GM12865 (cell line): ENCODE measurements around the gene TEX35.

ENCODE experiments used
- DNase-seq: peaks from one replicate; pipeline ENCODE4 v3.0.0; 2010; ENCODE audit warnings: low read depth
- H3K4me3 ChIP-seq: 2 replicates; pipeline ENCODE4 v1.5.1; 2011; ENCODE audit warnings: mild to moderate bottlenecking, low read depth, low read length, control low read depth
- TF ChIP-seq, protein P1 (sequence below): IDR thresholded peaks from 2 replicates; pipeline ENCODE4 v1.5.1; 2011; ENCODE audit warnings: low read length, control low read depth, low read depth, inconsistent platforms; ENCODE audit not compliant: insufficient read depth; ENCODE audit errors: missing control alignments

TEX35 gene

DNA sequence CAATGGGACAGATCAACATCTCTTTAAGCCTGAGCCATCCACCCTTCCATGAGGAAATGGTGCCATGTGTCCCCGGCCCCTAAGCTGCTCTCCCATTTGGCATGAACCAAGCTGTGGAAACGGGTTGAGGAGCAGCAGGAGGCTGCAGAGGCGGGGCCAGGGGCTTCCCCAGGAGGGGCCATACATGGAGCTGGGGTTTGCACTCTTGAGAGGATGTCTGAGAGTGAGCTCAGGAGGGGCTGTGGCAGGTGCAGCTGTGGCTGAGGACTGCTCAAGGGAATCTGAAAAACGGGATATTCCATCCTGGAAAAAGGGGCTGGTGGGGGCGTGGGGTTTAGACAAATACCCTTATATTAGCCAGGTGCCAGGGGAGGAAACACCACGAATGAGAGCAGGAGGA is 9.1 kb upstream of the TEX35 start:
- H3K4me3 ChIP-seq: no peak overlapping the region
- DNase-seq: no peak
- TF ChIP-seq, protein P1, sequence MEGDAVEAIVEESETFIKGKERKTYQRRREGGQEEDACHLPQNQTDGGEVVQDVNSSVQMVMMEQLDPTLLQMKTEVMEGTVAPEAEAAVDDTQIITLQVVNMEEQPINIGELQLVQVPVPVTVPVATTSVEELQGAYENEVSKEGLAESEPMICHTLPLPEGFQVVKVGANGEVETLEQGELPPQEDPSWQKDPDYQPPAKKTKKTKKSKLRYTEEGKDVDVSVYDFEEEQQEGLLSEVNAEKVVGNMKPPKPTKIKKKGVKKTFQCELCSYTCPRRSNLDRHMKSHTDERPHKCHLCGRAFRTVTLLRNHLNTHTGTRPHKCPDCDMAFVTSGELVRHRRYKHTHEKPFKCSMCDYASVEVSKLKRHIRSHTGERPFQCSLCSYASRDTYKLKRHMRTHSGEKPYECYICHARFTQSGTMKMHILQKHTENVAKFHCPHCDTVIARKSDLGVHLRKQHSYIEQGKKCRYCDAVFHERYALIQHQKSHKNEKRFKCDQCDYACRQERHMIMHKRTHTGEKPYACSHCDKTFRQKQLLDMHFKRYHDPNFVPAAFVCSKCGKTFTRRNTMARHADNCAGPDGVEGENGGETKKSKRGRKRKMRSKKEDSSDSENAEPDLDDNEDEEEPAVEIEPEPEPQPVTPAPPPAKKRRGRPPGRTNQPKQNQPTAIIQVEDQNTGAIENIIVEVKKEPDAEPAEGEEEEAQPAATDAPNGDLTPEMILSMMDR: no peak

DNA sequence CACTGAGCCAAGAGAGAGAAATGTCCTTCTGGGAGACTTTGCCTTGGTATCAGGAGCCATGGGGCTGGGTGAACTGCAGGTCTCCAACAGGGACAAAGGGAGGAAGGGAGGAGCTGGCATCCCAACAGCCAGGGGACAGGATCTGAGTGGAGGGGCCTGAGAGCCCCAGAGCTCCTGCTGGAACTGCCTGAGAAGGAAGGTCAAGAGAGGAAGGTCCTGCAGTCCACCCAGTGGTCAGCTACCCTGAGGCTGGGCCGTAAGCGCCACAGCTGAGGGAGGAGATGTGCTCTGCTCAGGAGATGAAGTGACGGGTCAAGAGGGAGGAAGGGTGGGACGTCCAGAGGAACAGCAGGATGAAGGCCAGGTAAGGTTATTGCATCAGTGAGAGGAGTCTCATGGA is 8.6 kb upstream of the TEX35 start:
- no peak overlapping the region for H3K4me3 ChIP-seq
- TF ChIP-seq, protein P1: no peak
- no peak for DNase-seq

DNA sequence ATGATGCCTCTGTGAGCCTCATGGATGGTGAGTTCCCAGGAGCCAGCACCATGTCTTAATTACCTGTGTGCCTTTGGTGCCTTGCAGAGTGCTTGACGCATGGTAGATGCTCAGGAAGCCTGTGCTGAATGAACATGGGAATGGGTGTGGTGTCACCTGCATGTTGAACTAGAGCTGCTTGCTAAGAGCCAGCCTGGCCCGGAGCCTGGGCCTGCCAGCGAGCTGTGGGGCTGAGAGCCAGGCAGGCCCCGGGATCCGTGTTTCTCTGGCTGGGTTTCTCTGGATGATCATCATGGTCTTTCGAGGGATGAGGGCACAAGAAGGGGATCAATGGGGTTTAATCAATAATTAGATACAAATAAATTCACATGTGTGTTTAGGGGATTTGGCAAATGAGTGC is 6.7 kb upstream of the TEX35 start:
- TF ChIP-seq, protein P1: no peak
- no peak for DNase-seq

DNA sequence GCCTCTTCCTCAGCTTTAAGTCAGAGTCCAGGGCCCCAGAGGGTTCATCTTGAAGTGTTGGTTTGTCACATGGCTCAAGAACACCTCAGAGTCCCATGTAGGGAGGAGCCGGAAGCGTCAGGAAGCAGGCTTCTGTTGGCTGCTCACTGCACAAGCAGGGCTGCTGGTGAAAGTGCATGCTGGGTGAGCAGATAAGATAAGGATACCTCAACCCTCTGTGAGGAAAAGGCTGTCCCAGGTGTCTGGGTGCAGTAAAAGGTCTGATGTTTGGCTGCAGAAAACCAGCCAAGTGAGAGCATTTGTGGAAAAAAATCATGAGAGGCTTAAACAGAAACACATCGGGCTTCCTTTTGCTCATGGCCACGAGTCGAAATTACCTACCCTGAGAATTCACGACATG is 6.2 kb upstream of the TEX35 start:
- no peak for DNase-seq

More for the DNA sequence above, 6.7 kb upstream of the TEX35 start:
- H3K4me3 ChIP-seq: no peak overlapping the region

DNA sequence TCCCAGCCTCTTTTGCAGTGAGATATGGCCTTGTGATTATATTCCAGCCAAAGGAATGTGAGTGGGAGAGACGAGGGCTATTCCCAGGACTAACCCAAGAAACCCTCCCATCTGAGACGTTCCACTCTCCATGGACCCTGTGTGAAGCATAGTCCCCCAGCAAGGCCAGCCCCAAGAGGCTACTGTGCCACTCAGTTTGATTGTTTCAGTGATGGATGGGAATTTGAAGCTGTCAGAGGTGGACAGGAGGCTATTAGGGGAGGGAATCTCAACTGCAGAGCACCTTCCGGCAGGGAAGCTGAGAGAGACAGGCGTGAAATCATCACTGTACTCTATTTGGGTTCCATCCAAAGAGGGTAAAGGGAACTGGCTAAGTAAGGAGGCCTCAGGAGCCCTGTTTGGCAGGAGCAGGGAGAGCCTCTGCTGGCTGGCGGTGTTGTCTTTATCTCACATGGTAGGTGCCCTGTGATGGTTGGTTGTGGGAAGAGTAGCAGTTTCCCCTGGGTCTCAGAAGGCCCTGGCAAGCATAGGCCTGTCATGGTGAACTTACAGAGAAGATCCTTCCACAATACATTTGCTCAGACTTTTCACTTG is 3.4 kb upstream of the TEX35 start:
- no peak overlapping the region for H3K4me3 ChIP-seq
- DNase-seq: no peak
- TF ChIP-seq, protein P1: no peak

More for the DNA sequence above, 6.2 kb upstream of the TEX35 start:
- H3K4me3 ChIP-seq: no peak overlapping the region
- TF ChIP-seq, protein P1: no peak

DNA sequence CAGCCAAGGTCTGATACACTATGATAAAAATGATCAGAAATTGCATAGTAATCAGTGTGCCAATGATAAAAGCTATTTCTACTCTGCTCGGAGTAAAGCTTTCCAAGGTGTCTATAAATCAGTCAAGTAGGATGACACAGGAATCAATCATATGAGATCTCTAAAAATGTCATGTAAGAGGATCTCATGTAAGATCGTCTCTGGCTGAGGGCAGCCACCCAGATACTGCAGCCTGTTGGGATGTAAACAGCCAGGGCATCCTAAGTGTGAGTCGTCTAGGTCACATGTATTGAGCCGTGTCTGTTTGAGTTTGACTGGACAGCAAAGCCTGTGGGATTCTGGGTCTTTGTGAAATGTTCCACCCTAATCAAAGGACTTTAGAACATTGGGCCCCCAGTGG is 2.8 kb upstream of the TEX35 start:
- TF ChIP-seq, protein P1: no peak
- no peak overlapping the region for H3K4me3 ChIP-seq
- DNase-seq: no peak
